Neural progenitor cell (in vitro differentiated cells): ENCODE results near the gene ISCA2. TPM values are rescaled to one million over a fixed set of nuclear protein-coding genes. Genes with fewer than 3 reads are reported as not detected.

ENCODE experiments used
- DNase-seq: peaks from one replicate; pipeline ENCODE4 v3.0.0-alpha.2; 2016; ENCODE audit warnings: low spot score
- H2AFZ ChIP-seq: fragments of 200-600 bp; sonication (generic); replicated peaks from 2 replicates; pipeline ENCODE4 v1.6.1; 2016; ENCODE audit warnings: antibody characterized with exemption
- H3F3A ChIP-seq: fragments of 200-600 bp; sonication (generic); 2 replicates; pipeline ENCODE4 v1.6.1; 2016; ENCODE audit warnings: antibody characterized with exemption, low read depth
- H3K27ac ChIP-seq: fragments of 200-600 bp; sonication (generic); 2 replicates; pipeline ENCODE4 v1.5.1; 2016; ENCODE audit warnings: mild to moderate bottlenecking
- H3K27me3 ChIP-seq: fragments of 200-600 bp; sonication (generic); 2 replicates; pipeline ENCODE4 v1.6.1; 2016; ENCODE audit warnings: mild to moderate bottlenecking, moderate library complexity
- H3K36me3 ChIP-seq: fragments of 200-600 bp; sonication (generic); 2 replicates; pipeline ENCODE4 v1.5.1; 2016
- H3K4me1 ChIP-seq: fragments of 200-600 bp; sonication (generic); 2 replicates; pipeline ENCODE4 v1.6.1; 2016; ENCODE audit warnings: mixed run types
- H3K4me2 ChIP-seq: fragments of 200-600 bp; sonication (generic); 2 replicates; pipeline ENCODE4 v1.6.1; 2016
- H3K4me3 ChIP-seq: fragments of 200-600 bp; sonication (generic); 2 replicates; pipeline ENCODE4 v1.5.1; 2016
- H3K79me2 ChIP-seq: fragments of 200-600 bp; sonication (generic); 2 replicates; pipeline ENCODE4 v1.6.1; 2016; ENCODE audit warnings: low read depth
- H3K9ac ChIP-seq: fragments of 200-600 bp; sonication (generic); 2 replicates; pipeline ENCODE4 v1.6.1; 2016
- H3K9me3 ChIP-seq: fragments of 200-600 bp; sonication (generic); 2 replicates; pipeline ENCODE4 v1.5.1; 2016; ENCODE audit warnings: low read depth
- H4K20me1 ChIP-seq: fragments of 200-600 bp; sonication (generic); 2 replicates; pipeline ENCODE4 v1.6.1; 2016; ENCODE audit warnings: low read depth
- H3K27ac Mint-ChIP-seq: 3 replicates; pipeline ENCODE4 v1.8.0; 2021; ENCODE audit warnings: mixed read lengths
- H3K27me3 Mint-ChIP-seq: 2 replicates; pipeline ENCODE4 v1.8.0; 2022; ENCODE audit warnings: low read depth, mild to moderate bottlenecking, inconsistent platforms, moderate library complexity, mixed read lengths; ENCODE audit not compliant: insufficient read depth
- H3K36me3 Mint-ChIP-seq: 3 replicates; pipeline ENCODE4 v1.8.0; 2021; ENCODE audit warnings: mixed read lengths
- H3K4me1 Mint-ChIP-seq: 3 replicates; pipeline ENCODE4 v1.8.0; 2021; ENCODE audit warnings: mixed read lengths
- H3K4me3 Mint-ChIP-seq: 3 replicates; pipeline ENCODE4 v1.8.0; 2021; ENCODE audit warnings: mild to moderate bottlenecking, moderate library complexity, mixed read lengths
- H3K9me3 Mint-ChIP-seq: 3 replicates; pipeline ENCODE4 v1.8.0; 2020; ENCODE audit warnings: mixed read lengths
- EZH2 ChIP-seq: fragments of 200-600 bp; sonication (generic); IDR thresholded peaks from 2 replicates; pipeline ENCODE4 v1.6.1; 2017; ENCODE audit warnings: antibody characterized with exemption, mild to moderate bottlenecking, moderate library complexity
- EZH2phosphoT487 ChIP-seq: fragments of 200-600 bp; sonication (generic); IDR thresholded peaks from 2 replicates; pipeline ENCODE4 v1.6.1; 2017; ENCODE audit warnings: antibody characterized with exemption
- total RNA-seq: library from RNA; depleted of rRNA; stranded (reverse); fragments of >200 nt; gene quantifications from 2 replicates; pipeline ENCODE4 v1.2.3, GENCODE V29; 2015; ENCODE audit warnings: low replicate concordance
- TF ChIP-seq, protein P1 (sequence below): fragments of 200-600 bp; sonication (generic); IDR thresholded peaks from 2 replicates; pipeline ENCODE4 v1.5.1; 2017; ENCODE audit warnings: antibody characterized with exemption, mild to moderate bottlenecking

The ISCA2 gene
- total RNA-seq, 1 donor from 2014 or later, result 45.5 TPM

DNA sequence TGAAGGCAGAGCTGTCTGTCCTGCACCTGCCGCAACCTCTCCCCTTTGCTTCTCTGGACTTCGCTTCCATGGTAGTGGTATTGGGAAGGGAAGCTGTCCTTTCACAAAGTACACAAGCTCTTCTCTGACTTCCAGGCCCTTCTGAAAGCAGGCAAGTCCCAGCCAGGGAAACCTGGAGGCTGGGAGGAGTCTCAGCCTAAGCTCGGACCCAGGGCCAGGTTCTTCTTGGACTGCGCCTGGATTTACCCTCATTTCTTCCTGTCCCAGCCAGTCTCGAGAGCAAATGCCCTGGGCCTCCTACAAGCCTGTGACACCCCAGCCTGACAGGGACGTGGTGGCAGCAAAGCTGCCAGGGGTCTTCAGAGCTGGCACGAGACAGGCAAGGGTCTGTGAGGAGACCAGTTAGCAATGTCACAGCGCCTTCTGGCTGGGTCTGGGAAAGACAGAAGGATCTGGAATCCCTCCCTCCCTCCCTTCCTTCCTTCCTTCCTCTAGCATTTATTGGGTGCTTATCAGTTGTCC lies 22.4 kb downstream of the ISCA2 start:
- H3K27ac Mint-ChIP-seq, result peak overlapping the region; percentile 90
- H3K27ac ChIP-seq, result no peak overlapping the region
- no peak for DNase-seq

DNA sequence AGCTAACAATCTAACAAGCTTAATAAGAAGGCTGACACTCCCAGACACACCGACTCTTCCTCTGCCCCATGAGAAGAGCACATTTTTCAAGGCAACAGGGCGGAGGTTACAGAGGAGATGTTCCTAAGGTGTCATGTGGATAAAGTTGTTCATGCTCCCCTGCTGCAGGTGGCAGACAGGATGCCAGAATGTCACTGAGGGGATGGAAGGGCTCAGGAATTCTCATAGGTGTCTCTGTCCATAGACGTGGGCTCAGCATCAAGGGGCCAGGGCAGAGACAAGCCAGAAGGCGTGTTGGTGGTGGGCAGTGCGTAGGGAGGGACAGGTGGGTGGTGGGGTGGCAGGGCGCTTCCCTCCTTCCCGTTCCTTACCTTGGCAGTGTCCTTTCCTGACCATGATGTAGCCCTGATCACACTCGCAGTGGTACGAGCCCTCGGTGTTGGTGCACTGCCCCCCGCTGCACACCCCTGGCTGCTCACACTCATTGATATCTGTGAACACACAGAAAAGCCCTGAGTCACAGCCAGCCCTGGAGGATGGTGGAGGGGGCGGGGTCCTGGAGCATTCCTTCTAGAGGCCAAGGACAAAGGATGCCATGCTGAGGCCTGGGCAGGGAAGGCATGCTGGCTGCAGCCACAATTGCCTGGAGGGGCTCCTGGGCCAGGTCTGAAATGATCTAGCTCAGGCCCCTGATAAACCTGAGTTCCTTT lies 23.0 kb downstream of the ISCA2 start:
- no peaks in the 10 kb centered on the region for H3K9me3 Mint-ChIP-seq
- peak overlapping the region; percentile 17 for H3K4me3 Mint-ChIP-seq
- no peaks in the 10 kb centered on the region for H3K36me3 Mint-ChIP-seq
- Histone ChIP-seq H2AFZ (no peak overlapping the region), H3K79me2 (no peaks in the 10 kb centered on the region), H3K27ac (no peak overlapping the region), H3K27me3 (no peaks in the 10 kb centered on the region), H3K4me3 (no peak overlapping the region), H3K4me1 (peaks cover 4% of the 10 kb centered on the region), H4K20me1 (no peaks in the 10 kb centered on the region), H3K9ac (no peak overlapping the region), H3K9me3 (no peaks in the 10 kb centered on the region), H3F3A (no peaks in the 10 kb centered on the region), H3K36me3 (no peaks in the 10 kb centered on the region), H3K4me2 (no peak overlapping the region)
- peaks cover 28% of the 10 kb centered on the region for H3K4me1 Mint-ChIP-seq
- TF ChIP-seq EZH2phosphoT487 (no peak), EZH2 (no peak)
- TF ChIP-seq, protein P1, sequence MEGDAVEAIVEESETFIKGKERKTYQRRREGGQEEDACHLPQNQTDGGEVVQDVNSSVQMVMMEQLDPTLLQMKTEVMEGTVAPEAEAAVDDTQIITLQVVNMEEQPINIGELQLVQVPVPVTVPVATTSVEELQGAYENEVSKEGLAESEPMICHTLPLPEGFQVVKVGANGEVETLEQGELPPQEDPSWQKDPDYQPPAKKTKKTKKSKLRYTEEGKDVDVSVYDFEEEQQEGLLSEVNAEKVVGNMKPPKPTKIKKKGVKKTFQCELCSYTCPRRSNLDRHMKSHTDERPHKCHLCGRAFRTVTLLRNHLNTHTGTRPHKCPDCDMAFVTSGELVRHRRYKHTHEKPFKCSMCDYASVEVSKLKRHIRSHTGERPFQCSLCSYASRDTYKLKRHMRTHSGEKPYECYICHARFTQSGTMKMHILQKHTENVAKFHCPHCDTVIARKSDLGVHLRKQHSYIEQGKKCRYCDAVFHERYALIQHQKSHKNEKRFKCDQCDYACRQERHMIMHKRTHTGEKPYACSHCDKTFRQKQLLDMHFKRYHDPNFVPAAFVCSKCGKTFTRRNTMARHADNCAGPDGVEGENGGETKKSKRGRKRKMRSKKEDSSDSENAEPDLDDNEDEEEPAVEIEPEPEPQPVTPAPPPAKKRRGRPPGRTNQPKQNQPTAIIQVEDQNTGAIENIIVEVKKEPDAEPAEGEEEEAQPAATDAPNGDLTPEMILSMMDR, result no peak
- DNase-seq, result peak; percentile 27
- H3K27me3 Mint-ChIP-seq, result peaks cover 16% of the 10 kb centered on the region
- peak overlapping the region; percentile 90 for H3K27ac Mint-ChIP-seq

More for the DNA sequence above, 22.4 kb downstream of the ISCA2 start:
- H3K36me3 ChIP-seq, result no peaks in the 10 kb centered on the region
- no peak overlapping the region for H3K4me3 ChIP-seq
- no peak overlapping the region for H3K4me2 ChIP-seq
- H3K4me3 Mint-ChIP-seq, result no peak overlapping the region
- H3K9me3 Mint-ChIP-seq, result no peaks in the 10 kb centered on the region
- H3K9ac ChIP-seq, result no peak overlapping the region
- H3F3A ChIP-seq, result no peaks in the 10 kb centered on the region
- TF ChIP-seq EZH2phosphoT487, result no peak
- no peak for TF ChIP-seq EZH2
- TF ChIP-seq, protein P1, result no peak
- H3K79me2 ChIP-seq, result no peaks in the 10 kb centered on the region
- no peaks in the 10 kb centered on the region for H4K20me1 ChIP-seq
- no peaks in the 10 kb centered on the region for H3K27me3 ChIP-seq
- no peaks in the 10 kb centered on the region for H3K9me3 ChIP-seq
- H3K36me3 Mint-ChIP-seq, result no peaks in the 10 kb centered on the region
- H3K4me1 Mint-ChIP-seq, result peaks cover 34% of the 10 kb centered on the region
- peaks cover 7% of the 10 kb centered on the region for H3K4me1 ChIP-seq
- no peak overlapping the region for H2AFZ ChIP-seq
- H3K27me3 Mint-ChIP-seq, result peaks cover 16% of the 10 kb centered on the region

DNA sequence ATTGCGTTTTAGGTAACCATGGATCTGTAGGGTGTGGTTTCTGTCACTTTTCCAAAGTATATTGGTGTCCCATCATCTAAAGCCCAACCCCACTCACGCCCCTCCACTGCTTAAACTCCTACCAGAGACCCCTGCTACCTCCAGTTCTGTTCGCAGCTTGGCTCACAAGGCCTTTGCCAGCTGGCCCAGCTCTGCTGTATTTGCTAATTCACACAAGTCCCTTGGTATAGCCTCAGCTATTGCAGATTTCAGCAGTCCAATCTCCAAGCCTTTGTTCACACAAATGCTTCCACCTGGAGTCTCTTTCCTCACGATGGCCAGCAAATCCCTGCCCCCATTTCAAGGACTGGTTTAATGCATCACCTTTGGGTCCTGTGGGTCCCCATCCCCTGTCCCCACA lies 24.2 kb downstream of the ISCA2 start:
- Mint-ChIP-seq H3K4me3 (no peak overlapping the region), H3K36me3 (no peaks in the 10 kb centered on the region), H3K27ac (peak overlapping the region; percentile 74), H3K27me3 (peaks cover 12% of the 10 kb centered on the region), H3K9me3 (no peaks in the 10 kb centered on the region), H3K4me1 (peaks cover 27% of the 10 kb centered on the region)
- no peaks in the 10 kb centered on the region for H3K27me3 ChIP-seq
- H3K4me2 ChIP-seq, result no peak overlapping the region
- no peak overlapping the region for H3K9ac ChIP-seq
- peaks cover 4% of the 10 kb centered on the region for H3K4me1 ChIP-seq
- H3K27ac ChIP-seq, result no peak overlapping the region
- H4K20me1 ChIP-seq, result no peaks in the 10 kb centered on the region
- no peaks in the 10 kb centered on the region for H3F3A ChIP-seq
- H3K79me2 ChIP-seq, result no peaks in the 10 kb centered on the region
- H3K4me3 ChIP-seq, result no peak overlapping the region
- H2AFZ ChIP-seq, result no peak overlapping the region
- H3K36me3 ChIP-seq, result no peaks in the 10 kb centered on the region
- no peaks in the 10 kb centered on the region for H3K9me3 ChIP-seq
- DNase-seq, result no peak
- TF ChIP-seq EZH2 (no peak), EZH2phosphoT487 (no peak)
- TF ChIP-seq, protein P1, result no peak
